Measurements from ENCODE around the gene RAD51B.

Gene RAD51B

GRCh38 chr14:67908052-67908754 is 88.6 kb downstream of the RAD51B start:
- DNase-seq, result no peak

- DNase-seq, result no peak
Measured at GRCh38 chr14:67911562-67911961, 92.0 kb downstream of the RAD51B start.

DNA sequence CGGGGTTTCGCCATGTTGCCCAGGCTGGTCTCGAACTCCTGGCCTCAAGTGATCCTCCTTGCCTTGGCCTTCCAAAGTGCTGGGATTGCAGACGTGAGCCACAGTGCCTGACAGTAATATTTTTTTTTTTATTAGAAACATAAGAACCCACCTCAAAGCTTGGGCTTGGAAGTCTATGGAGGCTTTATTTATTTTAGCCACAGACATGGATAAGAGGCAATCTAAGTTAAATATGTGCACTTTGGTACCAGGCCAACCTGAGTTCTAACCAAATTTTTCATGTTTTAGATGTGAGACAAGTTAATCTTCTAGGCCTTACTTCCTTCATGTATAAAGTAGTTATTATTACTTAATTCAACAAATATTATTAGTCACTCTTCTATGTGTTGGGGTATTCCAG is 96.9 kb downstream of the RAD51B start:
- no peak for DNase-seq

- DNase-seq, result no peak
Measured at GRCh38 chr14:67917006-67917405, 97.4 kb downstream of the RAD51B start.

GRCh38 chr14:67918838-67919237 is 99.3 kb downstream of the RAD51B start:
- no peak for DNase-seq

DNA sequence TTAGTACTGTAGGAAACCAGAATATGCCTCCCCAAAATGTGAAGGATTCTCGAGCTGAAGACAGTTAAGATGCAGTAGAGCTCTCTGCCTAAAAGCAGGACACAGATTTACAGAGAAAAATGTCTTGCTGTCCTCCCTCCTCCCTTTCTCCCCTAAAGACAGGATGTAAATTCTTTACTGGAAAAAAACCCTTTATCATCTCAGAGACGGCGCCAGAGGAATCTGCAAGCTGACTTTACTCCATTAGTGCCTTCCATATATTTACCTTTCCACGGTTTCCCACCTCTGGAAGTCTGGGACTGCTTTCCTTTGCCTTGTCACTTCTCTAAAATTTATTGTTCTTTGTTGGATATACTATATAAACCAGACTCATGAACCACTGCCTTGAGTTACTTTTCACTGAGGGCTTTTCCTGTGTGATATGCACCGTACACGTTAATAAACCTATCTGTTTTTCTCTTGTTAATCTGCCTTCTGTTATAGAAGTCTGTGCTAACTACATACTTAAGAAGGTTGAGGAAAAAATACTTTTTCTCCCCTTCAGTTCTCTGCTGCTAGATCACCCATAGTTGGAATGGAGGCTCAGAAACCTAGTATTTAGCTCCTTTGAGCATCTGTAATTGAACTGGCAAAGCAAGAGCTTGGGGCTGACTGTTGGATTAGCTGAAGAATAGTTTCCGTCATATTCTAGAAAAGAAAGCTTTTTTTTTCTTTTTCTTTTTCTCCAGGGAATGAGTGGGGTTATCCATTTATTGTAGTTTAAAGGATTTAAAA is 99.9 kb downstream of the RAD51B start:
- no peak for DNase-seq

- no peak for DNase-seq
Measured at GRCh38 chr14:67926821-67927220, 107.2 kb downstream of the RAD51B start.

DNA sequence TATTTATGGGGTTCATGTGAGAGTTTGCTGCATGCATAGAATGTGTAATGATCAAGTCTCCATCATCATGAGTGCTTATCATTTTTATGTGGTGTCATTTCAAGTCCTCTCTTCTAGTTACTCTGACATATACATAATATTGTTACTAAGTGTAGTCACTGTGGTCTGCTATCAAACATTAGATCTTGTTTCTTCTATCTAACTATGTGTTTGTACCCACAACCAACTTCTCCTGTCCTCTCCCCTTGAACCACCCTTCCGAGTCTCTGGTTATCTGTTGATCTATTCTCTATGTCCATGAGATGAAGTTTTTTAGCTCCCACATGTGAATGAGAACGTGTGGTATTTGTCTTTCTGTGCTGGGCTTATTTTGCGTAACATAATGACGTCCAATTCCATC is 107.7 kb downstream of the RAD51B start:
- no peak for DNase-seq

DNA sequence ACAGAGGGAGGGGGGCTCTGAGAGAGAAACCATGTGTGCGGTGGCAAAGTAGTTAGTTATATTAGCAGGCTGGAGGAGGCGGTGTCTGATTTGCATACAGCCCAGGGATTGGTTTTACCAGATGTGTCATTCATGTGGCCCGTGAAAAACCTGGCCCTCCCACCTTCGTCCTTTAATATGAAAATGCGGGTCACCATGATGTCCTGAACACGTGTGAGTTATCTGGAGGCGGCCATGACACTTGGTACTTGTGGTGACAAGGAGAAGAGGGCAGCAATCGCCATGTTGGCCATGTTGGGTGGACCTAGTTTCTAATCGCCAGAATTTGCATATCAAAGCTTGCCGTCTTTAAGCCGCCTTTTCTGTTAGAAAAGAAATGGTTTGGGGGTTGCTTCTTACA is 108.8 kb downstream of the RAD51B start:
- DNase-seq, result no peak

GRCh38 chr14:67932708-67933246 is 113.2 kb downstream of the RAD51B start:
- DNase-seq, result no peak

- DNase-seq, result no peak
Measured at GRCh38 chr14:67933266-67933665, 113.7 kb downstream of the RAD51B start.

DNA sequence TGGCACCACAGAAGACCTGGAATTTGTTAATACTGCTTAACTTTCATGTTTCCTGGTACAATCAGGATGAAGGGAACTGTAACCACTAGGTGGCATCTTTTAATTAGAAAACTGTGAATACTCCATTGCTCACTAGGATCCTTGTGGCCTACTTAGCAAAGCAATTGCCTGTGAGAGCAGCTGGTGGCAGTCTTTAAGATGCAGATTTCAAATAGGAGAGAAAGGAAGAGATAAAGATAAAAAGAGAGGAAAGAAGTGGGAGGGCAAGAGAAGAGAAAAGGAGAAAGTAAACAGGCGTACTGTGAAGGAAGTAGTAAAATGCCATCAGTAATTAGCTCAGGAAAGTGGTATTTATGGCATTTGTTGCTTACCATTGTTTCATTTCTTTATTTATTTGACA is 114.5 kb downstream of the RAD51B start:
- DNase-seq, result peak; percentile 53

DNA sequence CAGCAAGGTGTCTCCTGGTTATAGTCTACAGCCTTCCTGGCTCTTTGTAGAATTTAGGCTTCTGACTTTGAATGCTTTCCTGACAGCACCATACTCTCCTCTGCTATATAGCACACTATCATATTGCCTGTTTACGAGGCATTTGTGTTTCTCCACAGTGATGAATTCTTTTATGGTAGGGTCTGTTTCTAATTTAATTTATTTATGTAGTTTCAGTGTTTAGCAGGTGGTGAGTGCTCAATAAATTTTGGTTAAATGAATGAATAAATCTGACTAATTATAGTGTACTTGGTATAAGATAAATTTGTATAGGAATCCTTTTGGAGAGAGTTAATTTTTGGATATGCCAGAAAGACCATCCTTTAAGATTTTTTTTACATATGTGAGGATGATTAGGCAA is 115.3 kb downstream of the RAD51B start:
- DNase-seq, result no peak

DNA sequence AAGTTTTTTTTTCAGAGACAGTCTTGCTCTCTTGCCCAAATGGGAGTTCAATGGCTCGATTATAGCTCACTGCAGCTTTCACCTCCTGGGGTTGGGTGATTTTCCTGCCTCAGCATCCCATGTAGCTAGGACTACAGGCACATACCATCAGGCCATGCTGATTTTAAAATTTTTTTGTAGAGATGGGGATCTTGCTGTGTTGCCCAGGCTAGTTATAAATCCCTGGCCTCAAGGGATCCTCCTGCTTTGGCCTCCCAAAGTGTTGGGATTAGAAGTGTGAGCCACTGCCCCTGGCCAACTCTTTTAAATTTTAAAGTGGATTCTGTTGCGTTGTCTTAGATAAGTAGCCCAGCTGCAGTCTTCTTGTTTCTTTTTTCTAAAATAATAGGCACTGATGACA is 115.8 kb downstream of the RAD51B start:
- no peak for DNase-seq

DNA sequence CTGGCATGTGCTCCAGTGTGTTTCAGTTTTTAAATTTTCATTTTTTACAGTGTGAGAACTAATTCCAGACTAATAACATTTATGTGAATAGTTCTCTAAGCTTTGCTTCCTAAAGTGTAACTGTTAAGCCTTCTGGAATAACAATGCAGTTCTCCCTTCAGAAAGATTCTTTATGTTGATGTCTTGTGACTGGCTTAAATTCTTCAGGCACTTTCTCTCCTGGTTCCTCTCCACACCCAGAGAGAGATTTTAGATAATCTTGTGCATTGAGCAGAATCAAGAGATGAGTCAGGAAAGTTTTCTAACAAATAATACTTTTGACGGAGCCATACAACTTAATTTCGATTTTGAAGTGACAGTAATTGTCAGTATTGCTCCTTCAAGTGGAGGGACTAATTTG is 118.5 kb downstream of the RAD51B start:
- DNase-seq, result no peak

DNA sequence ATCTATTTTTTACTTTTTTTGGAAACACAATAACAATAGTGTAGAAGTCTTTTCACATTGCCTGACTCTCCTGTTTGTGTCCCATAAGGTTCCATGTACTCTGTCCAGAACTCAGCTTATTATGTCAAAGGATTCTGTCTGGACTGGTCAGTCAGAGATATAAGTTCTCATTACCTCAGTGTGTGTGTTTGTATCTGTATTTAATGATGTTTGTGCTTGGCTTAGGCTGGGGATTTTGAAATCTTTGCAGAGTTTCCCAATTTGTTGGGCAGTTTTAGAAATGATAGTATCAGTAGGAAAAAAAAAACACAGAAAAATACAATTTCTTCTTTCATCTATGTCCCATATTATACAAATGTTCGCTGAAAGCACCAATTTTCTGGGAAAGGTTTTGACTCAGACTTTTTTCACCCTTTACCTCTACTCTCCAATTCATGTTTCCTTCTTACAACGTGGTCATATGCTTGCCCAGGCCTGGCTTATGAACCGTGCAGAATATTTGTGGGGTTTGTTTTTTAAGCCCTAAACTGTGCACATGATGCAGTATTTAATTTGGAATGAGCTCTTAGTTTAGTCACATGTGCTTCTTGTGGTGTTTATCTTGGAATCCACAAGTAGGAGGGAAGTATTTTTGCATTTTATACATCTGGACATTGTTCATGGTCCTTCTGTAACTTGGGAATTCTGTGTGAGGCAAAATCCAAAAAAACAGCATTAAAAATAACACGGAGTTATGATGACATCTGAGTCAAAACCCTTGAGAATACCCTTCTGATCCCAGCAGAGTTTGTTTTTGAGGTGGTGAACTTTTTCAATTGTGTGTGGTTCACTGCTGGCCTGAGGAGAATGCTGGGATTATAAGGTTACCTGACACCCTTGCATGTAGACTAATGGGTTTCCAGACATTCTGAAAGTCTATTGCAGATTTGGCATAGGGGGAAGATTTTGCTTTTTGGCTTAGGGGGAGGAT is 121.2 kb downstream of the RAD51B start:
- DNase-seq, result no peak

DNA sequence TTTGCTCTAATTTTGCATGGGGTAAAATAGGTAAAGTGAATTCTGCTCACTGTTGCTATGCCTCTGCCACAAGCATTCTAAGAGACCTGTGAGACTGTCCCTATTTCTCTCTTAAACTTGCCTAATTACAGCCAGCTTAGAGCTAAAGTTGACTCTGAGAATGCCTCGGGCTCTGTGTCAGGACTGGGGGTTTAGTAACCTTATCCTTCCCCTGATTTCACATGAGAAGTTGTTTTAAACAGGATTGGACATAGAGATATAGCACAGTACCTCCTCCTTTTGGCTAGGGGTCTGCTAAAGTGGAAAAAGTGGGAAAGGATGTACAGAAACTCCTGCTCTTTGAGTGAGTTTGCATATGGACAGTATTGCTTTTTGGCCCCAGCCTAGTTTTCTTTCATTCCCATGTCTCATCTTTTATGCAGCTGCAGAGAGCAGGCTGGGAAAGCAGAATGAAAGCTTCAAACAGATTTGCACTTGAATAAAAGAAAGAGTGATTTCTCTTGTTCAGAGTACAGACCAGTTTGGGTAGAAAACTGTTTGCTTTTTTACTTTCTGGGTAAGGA is 122.0 kb downstream of the RAD51B start:
- no peak for DNase-seq

DNA sequence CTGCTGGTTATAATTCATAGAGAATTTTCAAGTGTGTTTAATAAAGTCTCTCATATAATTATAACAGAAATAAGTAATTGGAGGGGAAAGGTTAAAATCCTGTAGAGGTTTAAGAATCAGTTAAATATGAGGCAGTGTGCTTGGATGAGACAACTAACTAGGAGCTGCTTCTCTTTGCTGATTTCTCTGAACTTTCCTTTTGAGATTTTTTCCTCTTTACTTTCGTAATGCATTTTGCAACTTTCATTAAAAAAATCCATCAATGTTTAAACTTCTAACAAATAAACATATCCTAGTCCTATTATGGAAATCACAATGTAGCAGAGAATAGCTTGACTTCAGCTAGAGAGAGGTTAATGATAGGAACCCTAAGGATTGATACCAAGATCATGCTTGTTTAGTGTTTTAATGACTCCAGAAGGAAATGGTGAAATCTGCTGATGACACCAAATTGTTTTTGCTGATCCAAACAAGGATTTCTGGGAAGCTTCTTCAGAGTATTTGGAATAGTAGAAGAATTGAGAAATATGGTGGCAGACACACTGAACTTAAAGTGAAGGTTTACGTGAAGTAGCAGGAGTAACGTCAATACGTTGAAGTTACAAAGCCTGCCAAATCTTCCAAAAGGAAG is 122.6 kb downstream of the RAD51B start:
- no peak for DNase-seq

GRCh38 chr14:67943947-67944346 is 124.4 kb downstream of the RAD51B start:
- no peak for DNase-seq

DNA sequence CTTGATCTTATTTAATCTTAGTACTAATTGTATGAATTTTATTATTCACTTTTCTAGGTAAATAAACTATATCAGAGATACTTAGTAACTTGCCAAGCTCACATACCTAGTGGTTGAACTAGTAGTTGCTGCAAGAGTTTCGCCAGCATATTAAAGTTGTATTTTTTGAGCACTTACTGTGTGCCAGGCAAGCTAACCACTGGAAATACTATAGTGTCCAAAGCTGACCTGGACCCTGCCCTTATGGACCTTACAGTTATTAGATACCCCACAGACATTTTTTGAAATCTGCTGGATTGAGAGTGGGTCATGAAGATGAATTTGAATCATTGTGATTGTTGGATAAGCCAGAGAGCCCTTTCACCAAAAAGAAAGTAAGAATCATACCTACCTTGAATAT is 125.0 kb downstream of the RAD51B start:
- no peak for DNase-seq

GRCh38 chr14:67949771-67950170 is 130.2 kb downstream of the RAD51B start:
- no peak for DNase-seq

GRCh38 chr14:67950386-67950785 is 130.8 kb downstream of the RAD51B start:
- no peak for DNase-seq

Measured in NCI-H510A (cell line).